ENCODE data around the gene L3MBTL4. TPM values are rescaled to one million over a fixed set of nuclear protein-coding genes. Genes with fewer than 3 reads are reported as not detected.

L3MBTL4 gene
- total and polyA plus RNA-seq, 10 of the 15 experiments (the other 5 are each of a cell fraction or from before 2014, with no cell fraction given), result 1.3 to 8.7 (median 3.8) TPM

- ATAC-seq (no peak), FAIRE-seq (no peak), DNase-seq (ENCODE audit: low read depth, low spot score) (no peak)
- Histone ChIP-seq H3K36me3 (ENCODE audit: control insufficient read depth in 2 of 2, insufficient read depth in 2 of 2, low read length in 1 of 2) (no peaks in the 10 kb centered on the region), H4K20me1 (ENCODE audit: control insufficient read depth, insufficient read depth) (no peaks in the 10 kb centered on the region), H2AFZ (ENCODE audit: control insufficient read depth, low read depth, low read length) (no peak overlapping the region), H3K4me2 (ENCODE audit: control insufficient read depth, insufficient read depth) (no peak overlapping the region), H3K27me3 (replicated peaks in 1 of 2; ENCODE audit: control insufficient read depth in 2 of 2, insufficient read depth in 2 of 2, low read length in 1 of 2) (no peaks in the 10 kb centered on the region), H3K4me3 (no peak overlapping the region), H3K4me1 (ENCODE audit: control insufficient read depth, insufficient read depth, low read length) (no peaks in the 10 kb centered on the region), H3K9ac (ENCODE audit: control insufficient read depth, insufficient read depth, low read length) (no peak overlapping the region), H3K9me3 (replicated peaks; ENCODE audit: control insufficient read depth, insufficient read depth, low read length) (no peaks in the 10 kb centered on the region; the same call in 2 of the 3 replicates), H3K79me2 (ENCODE audit: control insufficient read depth, insufficient read depth, low read length) (no peaks in the 10 kb centered on the region), H3K27ac (ENCODE audit: control insufficient read depth, insufficient read depth) (no peak overlapping the region)
- BruUV-seq (replicated peaks), result no TSS peak
- ChIA-PET SMC1A (ENCODE audit: uncharacterized antibody, unreplicated experiment) (interaction anchor here (1.1 to 1.4 kb wide), 3 partner anchors 12 to 70 kb away, joined by 3 read pairs; no protein-coding TSS in a partner anchor), RAD21 (ENCODE audit: unreplicated experiment) (no interaction called here), POLR2A (no interaction called here), CTCF (no interaction called here)
- in situ Hi-C loops (cut with MboI), result no loop called here
- intact Hi-C loops (cut with micrococcal nuclease; ENCODE audit: unreplicated experiment), result no loop called here
- TF ChIP-seq EED (IDR thresholded peaks at IDR 0.05; ENCODE audit: low read depth) (no peak), E2F8 (IDR thresholded peaks at IDR 0.05; ENCODE audit: low read depth, partially characterized antibody) (no peak), BMI1 (IDR thresholded peaks at IDR 0.05; ENCODE audit: borderline replicate concordance) (no peak), MXI1 (IDR thresholded peaks at IDR 0.05; ENCODE audit: low read depth, low read length) (no peak), GABPA (IDR thresholded peaks at IDR 0.05; ENCODE audit: low read depth) (no peak), ESRRA (IDR thresholded peaks at IDR 0.05; ENCODE audit: low read length) (no peak), POLR2A (IDR thresholded peaks at IDR 0.05; ENCODE audit: low read depth, low read length) (no peak)
Measured at GRCh38 chr18:6352275-6352674, 62.4 kb downstream of the L3MBTL4 start.
